GM12801 (cell line): ENCODE results near the gene GSC.

ENCODE experiments used
- TF ChIP-seq, protein P1 (sequence below): IDR thresholded peaks from one replicate; pipeline ENCODE4 v1.5.1; 2011; ENCODE audit warnings: control low read depth; ENCODE audit not compliant: insufficient read length; ENCODE audit errors: extremely low read depth

Gene GSC

DNA sequence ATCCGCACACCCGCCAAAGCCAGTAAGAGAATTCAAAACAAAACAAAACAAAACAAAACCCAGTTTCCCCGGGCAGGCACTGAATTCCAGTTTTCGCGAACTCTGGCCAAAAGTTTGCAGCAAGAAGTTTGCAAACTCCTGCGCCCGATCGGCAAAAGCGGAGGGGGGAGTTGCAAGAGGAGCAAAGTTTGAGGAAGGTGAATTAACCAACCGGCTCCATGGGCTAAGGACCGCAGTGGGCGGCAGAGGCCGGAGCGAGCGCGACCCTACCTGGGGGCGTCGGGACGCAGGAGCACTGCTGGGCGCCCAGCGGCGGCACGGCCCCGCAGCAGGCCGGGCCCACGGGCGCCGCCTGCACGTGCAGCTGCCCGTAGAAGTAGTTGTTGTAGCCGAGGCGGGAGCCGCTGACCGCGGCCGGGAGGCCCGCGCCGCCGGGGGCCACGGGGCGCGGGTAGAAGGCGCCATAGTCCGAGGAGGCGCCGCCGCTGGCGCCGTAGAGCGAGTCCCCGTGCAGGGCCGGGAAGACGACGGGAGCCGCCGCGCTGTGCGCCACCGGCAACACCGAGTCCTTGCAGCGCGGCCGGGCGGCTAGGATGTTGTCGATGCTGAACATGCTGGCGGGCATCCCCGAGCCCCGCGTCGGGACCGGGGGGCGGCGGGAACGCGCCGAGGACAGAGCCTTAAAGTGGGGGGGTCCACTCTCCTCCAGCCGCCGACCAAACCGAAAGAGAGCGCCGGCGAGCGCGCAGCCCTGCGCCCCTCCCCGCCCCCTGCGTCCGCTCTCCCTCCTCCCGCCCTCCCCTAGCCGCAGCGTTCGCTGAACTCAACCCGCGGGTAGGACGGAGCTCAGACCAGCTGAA is at the start of gene GSC:
TSS of gene GSC (minus strand) at position 723 of the 860 bp plus-strand sequence. CDS start at position 625, 98 bp downstream.
- TF ChIP-seq, protein P1, sequence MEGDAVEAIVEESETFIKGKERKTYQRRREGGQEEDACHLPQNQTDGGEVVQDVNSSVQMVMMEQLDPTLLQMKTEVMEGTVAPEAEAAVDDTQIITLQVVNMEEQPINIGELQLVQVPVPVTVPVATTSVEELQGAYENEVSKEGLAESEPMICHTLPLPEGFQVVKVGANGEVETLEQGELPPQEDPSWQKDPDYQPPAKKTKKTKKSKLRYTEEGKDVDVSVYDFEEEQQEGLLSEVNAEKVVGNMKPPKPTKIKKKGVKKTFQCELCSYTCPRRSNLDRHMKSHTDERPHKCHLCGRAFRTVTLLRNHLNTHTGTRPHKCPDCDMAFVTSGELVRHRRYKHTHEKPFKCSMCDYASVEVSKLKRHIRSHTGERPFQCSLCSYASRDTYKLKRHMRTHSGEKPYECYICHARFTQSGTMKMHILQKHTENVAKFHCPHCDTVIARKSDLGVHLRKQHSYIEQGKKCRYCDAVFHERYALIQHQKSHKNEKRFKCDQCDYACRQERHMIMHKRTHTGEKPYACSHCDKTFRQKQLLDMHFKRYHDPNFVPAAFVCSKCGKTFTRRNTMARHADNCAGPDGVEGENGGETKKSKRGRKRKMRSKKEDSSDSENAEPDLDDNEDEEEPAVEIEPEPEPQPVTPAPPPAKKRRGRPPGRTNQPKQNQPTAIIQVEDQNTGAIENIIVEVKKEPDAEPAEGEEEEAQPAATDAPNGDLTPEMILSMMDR: no peak

DNA sequence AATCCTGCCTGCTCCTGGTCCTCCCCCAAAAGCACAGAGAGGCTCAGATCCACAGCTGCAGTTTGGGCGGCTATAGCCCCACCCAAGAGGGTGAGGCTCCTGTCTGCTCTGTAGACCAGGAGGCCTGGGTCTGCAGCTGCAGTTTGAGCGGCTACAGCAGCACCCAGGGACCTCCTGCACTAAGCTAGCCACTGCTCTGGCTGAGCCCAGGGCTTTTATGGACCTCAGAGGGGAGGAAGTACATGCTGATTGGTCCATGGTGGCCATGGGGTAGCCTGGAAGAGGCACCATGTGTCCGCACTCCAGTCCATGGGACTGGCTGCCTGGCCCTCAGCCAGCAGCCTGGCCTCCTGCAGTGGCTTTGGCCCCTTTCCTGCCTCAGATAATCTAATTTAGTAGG is 49.6 kb upstream of the GSC start:
- TF ChIP-seq, protein P1: no peak

DNA sequence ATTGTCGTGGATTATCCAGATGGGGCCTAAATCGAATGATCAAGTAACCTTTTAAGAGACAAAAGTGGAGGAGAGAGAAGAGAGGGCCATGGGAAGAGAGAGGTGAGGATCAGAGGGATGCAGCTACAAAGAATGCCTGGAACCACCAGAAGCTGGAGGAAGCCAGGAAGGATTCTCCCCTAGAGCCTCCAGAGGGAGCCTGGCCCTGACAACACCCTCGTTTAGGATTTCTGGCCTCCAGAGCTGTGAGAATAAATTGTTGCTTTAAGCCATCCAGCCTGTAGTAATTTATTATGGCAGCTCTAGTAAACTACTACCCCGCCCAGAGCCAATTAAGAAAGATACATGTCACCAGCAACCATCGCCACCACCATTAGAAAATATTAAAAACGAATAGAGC is 46.2 kb upstream of the GSC start:
- TF ChIP-seq, protein P1: no peak

DNA sequence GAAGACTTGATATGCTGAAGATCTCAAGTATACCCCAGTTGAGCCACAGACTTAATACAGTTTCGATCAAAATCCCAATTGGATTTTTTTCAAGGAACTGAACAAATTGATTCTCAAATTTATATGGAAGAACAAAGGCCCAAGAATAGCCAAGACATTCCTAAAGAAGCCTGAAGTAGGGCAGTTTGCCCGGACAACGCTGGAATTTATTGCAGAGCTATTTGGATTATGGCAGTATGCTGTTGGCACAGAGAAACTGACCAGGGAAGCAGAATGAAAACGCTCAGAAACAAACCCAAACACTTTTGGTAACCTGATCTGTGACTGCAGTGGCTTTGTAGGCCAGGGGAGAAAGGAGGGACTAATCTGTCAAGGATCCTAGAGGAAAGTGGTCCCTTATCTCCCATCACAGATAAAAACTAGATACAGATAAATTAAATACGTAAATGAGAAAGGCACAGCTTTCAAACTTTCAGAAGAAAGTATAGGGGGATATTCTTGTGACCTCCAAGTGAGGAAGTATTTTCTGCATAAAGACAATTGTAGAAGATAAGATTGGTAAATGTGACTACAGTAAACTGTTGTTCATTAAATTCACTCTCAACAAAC is 35.9 kb upstream of the GSC start:
- TF ChIP-seq, protein P1: no peak

DNA sequence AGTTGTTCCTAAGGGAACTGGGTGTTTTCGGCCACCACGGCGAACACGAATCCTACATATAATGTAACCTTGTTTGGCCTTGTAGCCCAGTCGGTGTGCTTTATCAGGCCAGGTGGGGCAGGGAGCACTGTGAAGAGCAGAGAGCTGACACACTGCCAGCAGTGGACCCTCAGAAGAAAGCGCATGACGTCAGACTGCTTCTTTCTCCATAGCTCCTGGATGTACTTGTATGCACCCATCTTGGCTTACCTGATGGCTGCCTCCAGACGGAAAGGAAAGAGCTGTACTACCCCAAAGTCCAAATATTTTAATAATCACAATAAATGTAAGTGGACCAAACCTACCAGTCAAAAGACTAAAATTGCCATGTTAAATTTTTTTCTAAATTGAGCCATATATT is 31.3 kb upstream of the GSC start:
- TF ChIP-seq, protein P1: no peak

DNA sequence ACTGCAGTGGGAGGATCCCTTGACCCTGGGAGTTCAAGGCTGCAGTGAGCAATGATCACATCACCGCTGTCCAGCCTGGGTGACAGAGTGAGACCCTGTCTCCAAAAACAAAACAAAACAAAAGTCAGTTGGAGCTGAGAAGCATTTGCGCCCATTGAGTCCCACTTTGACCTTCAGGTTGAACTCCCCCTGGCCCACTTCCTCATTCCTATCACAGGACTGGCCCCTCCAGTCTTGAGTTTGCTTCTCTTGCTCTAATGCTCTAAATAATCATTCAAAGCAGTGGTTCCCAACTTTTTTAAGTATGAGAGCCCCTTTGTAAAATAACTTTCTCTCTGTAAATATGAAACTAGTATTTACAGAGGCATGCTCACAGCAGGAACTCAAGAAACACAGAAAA is 28.0 kb upstream of the GSC start:
- TF ChIP-seq, protein P1: no peak

DNA sequence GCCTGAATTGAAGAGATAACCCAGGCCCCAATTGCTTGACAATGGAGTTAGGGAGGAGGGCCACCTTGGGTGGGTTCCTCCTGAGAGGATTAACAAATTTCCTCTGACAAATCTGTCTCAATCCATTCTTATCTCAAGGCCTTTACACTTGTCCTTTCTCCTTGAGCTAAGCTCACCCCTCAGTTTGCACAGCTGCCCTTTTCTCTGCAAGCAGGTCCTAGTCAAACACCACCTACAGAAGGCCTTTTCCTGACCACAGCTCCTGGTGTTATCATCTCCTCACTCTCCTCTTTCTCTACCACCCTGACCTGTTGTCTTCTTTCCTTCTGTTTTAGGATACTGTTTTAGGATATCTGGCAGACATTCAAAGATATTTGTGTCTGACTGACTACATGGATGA is 26.4 kb upstream of the GSC start:
- TF ChIP-seq, protein P1: no peak
